Right atrium auricular region (tissue), 2 donors: ENCODE data around the gene SLC9A3. TPM values are rescaled to one million over a fixed set of nuclear protein-coding genes. Genes with fewer than 3 reads are reported as not detected.

Experiments used
- DNase-seq: peaks from one replicate; pipeline ENCODE4 v3.0.0-alpha.2; 2019; ENCODE audit warnings: low spot score
- H3K27ac ChIP-seq, 2 donors: fragments of 200-600 bp; sonication (generic); 1 replicate in 1 of 2; 2 replicates in 1 of 2; pipeline ENCODE4 v1.5.1; 2016 to 2019
- H3K27me3 ChIP-seq, 2 donors: fragments of 200-600 bp; sonication (generic); one replicate each; pipeline versions ENCODE4 v1.5.1 to v1.6.0; 2017 to 2019
- H3K36me3 ChIP-seq: fragments of 200-600 bp; sonication (generic); one replicate; pipeline ENCODE4 v1.5.1; 2016
- H3K4me1 ChIP-seq, 2 donors: fragments of 200-600 bp; sonication (generic); one replicate each; pipeline versions ENCODE4 v1.5.1 to v1.6.0; 2017 to 2019
- H3K4me3 ChIP-seq, 2 donors: fragments of 200-600 bp; sonication (generic); 1 replicate in 1 of 2; 2 replicates in 1 of 2; pipeline ENCODE4 v1.5.1; 2017 to 2019; ENCODE audit warnings: mild to moderate bottlenecking in 1 of 2, moderate library complexity in 1 of 2
- H3K9me3 ChIP-seq, 2 donors: fragments of 200-600 bp; sonication (generic); one replicate each; pipeline ENCODE4 v1.5.1; 2019
- total RNA-seq, 2 donors: library from RNA; depleted of rRNA; stranded (reverse); fragments of >200 nt; gene quantifications; one replicate each; pipeline ENCODE4 v1.1.0, GENCODE V29; 2016
- TF ChIP-seq, protein P1 (sequence below), 2 donors: fragments of 200-600 bp; sonication (generic); IDR thresholded peaks; one replicate each; pipeline ENCODE4 v1.5.1; 2019; ENCODE audit warnings: antibody characterized with exemption in 2 of 2

The SLC9A3 gene
- total RNA-seq, 2 donors from 2014 or later = 1.8 to 2.3 TPM

DNA sequence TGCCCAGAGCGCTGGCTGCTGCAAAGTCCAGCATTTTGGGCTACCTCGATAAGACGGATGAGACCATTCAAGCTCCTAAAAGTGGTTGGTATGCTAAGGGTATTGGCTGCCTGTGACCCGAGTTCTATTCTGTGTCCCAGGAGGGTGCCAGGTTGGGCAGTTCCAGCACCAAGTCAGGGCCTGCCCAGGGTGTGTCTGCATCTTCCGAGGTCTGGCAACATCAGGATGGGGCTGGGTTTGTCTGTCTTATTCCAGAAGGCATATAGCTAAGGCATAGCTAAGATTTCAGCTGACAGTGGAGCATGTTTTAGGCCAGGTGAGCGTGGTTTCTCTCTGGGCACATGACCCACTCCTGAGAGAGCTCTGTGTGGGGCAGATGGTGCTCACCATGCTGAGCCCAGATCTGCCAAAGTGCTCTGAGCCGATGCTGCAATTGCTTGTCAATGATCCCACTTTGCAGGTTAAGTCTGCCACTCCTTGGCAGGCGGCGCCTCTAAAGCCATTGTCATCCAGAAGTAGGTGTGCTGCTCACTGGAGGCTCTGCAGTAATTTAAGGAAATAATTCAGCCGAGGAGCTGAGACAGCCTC, 7.8 kb downstream of the SLC9A3 start:
- TF ChIP-seq, protein P1, sequence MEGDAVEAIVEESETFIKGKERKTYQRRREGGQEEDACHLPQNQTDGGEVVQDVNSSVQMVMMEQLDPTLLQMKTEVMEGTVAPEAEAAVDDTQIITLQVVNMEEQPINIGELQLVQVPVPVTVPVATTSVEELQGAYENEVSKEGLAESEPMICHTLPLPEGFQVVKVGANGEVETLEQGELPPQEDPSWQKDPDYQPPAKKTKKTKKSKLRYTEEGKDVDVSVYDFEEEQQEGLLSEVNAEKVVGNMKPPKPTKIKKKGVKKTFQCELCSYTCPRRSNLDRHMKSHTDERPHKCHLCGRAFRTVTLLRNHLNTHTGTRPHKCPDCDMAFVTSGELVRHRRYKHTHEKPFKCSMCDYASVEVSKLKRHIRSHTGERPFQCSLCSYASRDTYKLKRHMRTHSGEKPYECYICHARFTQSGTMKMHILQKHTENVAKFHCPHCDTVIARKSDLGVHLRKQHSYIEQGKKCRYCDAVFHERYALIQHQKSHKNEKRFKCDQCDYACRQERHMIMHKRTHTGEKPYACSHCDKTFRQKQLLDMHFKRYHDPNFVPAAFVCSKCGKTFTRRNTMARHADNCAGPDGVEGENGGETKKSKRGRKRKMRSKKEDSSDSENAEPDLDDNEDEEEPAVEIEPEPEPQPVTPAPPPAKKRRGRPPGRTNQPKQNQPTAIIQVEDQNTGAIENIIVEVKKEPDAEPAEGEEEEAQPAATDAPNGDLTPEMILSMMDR (IDR thresholded peaks at IDR 0.05) = no peak
- Histone ChIP-seq H3K4me3 (no peak overlapping the region), H3K27ac (no peak overlapping the region), H3K4me1 (no peaks in the 10 kb centered on the region), H3K27me3 (no peaks in the 10 kb centered on the region), H3K36me3 (no peaks in the 10 kb centered on the region), H3K9me3 (no peaks in the 10 kb centered on the region)
- DNase-seq = no peak

DNA sequence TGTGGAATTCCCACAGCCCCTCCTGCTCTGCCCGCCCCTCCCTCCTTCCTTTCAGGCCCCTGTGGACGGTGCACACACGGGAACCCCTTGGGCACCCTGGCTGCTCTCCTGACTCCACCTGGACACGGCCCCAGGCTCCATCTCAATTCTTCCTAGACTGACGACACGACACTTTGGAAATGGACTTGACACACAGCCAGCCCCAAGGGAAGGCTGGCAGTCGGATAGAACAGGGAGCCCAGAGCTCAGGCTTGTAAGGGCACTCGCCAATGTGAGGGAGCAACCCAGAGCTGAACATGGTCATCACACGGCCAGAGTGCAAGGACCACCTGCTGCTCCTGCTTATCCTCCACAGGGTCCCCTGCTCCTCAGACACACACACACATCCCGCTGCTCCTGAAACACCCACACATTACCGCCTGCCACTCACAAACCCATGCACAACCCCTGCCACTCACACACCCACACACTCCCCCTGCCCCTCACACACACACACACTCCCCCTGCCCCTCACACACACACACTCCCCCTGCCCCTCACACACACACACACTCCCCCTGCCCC, 8.9 kb downstream of the SLC9A3 start:
- no peaks in the 10 kb centered on the region for H3K36me3 ChIP-seq
- H3K27me3 ChIP-seq = no peaks in the 10 kb centered on the region
- no peaks in the 10 kb centered on the region for H3K9me3 ChIP-seq
- H3K27ac ChIP-seq = no peak overlapping the region
- TF ChIP-seq, protein P1 (IDR thresholded peaks at IDR 0.05) = no peak
- no peak overlapping the region for H3K4me3 ChIP-seq
- no peak for DNase-seq
- no peaks in the 10 kb centered on the region for H3K4me1 ChIP-seq

DNA sequence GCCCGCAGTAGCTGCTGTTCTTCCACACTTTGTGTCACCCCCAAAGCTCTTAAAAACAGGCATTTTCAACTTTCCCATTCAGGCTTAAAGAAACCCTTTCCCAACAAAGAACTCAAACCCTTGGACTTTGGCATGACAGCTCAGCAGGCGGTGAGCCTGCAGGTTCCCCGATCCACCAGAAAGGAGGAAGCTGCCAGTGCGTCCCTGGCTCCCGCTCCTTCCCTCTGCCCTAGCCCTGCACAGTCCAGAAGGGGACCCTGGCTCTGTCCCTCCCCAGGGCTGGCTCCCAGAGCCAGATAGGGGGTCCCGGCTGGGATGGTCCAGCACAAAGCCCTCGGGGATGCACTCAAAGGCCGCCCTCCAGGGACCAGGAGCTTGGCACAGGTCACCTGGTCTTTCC, 9.6 kb downstream of the SLC9A3 start:
- DNase-seq = no peak
- Histone ChIP-seq H3K4me1 (no peaks in the 10 kb centered on the region), H3K9me3 (no peaks in the 10 kb centered on the region), H3K27me3 (no peaks in the 10 kb centered on the region), H3K36me3 (no peaks in the 10 kb centered on the region), H3K27ac (no peak overlapping the region), H3K4me3 (no peak overlapping the region)
- TF ChIP-seq, protein P1 (IDR thresholded peaks at IDR 0.05) = no peak

DNA sequence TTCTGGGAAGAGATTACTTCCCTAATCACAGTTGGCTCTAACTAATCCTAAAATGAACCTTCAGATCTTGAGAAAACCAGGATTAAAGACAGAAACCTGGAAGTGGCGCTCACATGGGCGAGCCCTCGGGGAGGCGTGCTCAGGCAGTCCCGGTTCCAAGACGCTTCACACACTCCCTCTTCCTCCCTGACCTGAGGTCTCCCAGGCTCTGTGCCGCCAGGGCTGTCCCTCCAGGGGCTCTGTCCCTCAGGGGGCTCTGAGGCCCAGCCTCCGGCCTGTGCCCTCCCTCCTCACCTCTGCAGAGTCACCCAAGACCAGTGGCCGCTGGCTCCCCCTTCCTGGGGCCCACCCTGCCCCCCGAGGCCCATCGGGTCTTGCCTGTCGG, 10.2 kb downstream of the SLC9A3 start:
- no peak overlapping the region for H3K27ac ChIP-seq
- DNase-seq = no peak
- H3K9me3 ChIP-seq = no peaks in the 10 kb centered on the region
- no peaks in the 10 kb centered on the region for H3K27me3 ChIP-seq
- H3K4me1 ChIP-seq = no peaks in the 10 kb centered on the region
- no peak overlapping the region for H3K4me3 ChIP-seq
- no peaks in the 10 kb centered on the region for H3K36me3 ChIP-seq
- TF ChIP-seq, protein P1 (IDR thresholded peaks at IDR 0.05) = no peak

DNA sequence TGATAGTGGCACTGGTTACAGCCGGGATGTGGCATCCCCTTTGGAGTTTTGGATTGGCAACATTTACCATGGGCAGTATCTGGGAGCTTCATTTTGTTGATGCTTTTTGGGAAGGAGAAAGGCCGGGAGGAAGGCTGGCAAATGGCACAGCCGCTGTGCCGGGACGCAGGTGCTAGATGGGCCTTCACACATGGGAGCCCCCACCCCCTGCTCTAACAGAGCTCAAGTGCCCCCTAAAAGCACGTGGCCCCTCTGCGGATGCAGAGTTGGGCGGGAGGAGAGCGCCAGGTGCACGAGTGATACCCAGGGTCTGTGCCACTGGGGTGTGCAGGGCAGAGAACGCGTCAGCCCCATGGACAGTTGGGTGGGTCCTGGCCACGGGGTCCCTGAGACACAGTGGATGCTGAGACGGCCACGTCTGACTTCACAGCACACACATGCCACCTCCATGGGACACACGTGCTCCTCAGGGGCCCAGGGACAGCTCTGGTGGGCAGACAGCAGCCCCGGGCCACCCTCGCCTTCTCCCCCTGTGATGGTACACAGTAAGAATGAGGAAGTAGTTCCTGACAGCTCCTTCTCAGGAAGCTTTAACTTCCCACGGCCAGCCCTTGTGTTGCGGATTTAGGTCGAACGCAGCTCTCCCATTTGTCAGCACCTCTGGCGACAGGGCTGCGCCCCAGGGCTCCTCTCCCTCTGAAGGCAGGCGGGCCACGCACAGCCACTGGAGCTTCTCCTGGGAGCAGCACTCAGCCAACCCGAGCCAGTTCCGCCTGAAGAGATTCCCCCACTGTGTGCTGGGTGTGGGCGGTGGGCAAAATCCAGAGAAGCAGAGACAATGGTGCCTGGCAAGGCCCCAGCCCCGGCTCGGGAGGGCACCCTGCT, 10.8 kb downstream of the SLC9A3 start:
- Histone ChIP-seq H3K27ac (no peak overlapping the region), H3K9me3 (no peaks in the 10 kb centered on the region), H3K4me3 (no peak overlapping the region), H3K27me3 (no peaks in the 10 kb centered on the region), H3K4me1 (no peaks in the 10 kb centered on the region), H3K36me3 (no peaks in the 10 kb centered on the region)
- no peak for DNase-seq
- TF ChIP-seq, protein P1 (IDR thresholded peaks at IDR 0.05) = no peak
